Fibroblast of lung (primary cell): Measurements from ENCODE around the gene SMTN. TPM values are rescaled to one million over a fixed set of nuclear protein-coding genes. Genes with fewer than 3 reads are reported as not detected.

ENCODE experiments used
- DNase-seq, 2 donors: peaks; one replicate each; pipeline versions ENCODE4 v3.0.0 to v3.0.0-alpha.2; 2010; ENCODE audit warnings: low read depth in 2 of 2
- H2AFZ ChIP-seq: 2 replicates; pipeline ENCODE4 v1.5.1; 2012; ENCODE audit warnings: low read length, control low read depth, inconsistent platforms
- H3K27ac ChIP-seq: 2 replicates; pipeline ENCODE4 v1.5.1; 2011; ENCODE audit warnings: low read length, control low read depth; ENCODE audit not compliant: insufficient read depth
- H3K27me3 ChIP-seq: 2 replicates; pipeline ENCODE4 v1.5.1; 2011; ENCODE audit warnings: mild to moderate bottlenecking, low read length; ENCODE audit not compliant: control insufficient read depth, insufficient read depth
- H3K36me3 ChIP-seq: 2 replicates; pipeline ENCODE4 v1.5.1; 2011; ENCODE audit warnings: low read length; ENCODE audit not compliant: control insufficient read depth, insufficient read depth
- H3K4me1 ChIP-seq: 2 replicates; pipeline ENCODE4 v1.5.1; 2011; ENCODE audit warnings: low read length; ENCODE audit not compliant: control insufficient read depth, insufficient read depth; ENCODE audit errors: extremely low read depth
- H3K4me2 ChIP-seq: 2 replicates; pipeline ENCODE4 v1.5.1; 2011; ENCODE audit warnings: low read length, control low read depth; ENCODE audit not compliant: insufficient read depth; ENCODE audit errors: extremely low read depth
- H3K4me3 ChIP-seq, 4 experiments: fragments of 200-600 bp in 1 of 4; sonication (generic) in 1 of 4; replicated peaks in 1 of 4; 2 replicates each; pipeline ENCODE4 v1.5.1; 2011 to 2016; ENCODE audit warnings: low read length in 4 of 4, low read depth in 3 of 4, mild to moderate bottlenecking in 3 of 4, control low read depth in 2 of 4, inconsistent platforms in 1 of 4, mixed read lengths in 1 of 4; ENCODE audit not compliant: insufficient read depth in 1 of 4; ENCODE audit errors: control extremely low read depth in 1 of 4
- H3K79me2 ChIP-seq: 2 replicates; pipeline ENCODE4 v1.5.1; 2012; ENCODE audit warnings: mild to moderate bottlenecking, low read length, inconsistent platforms; ENCODE audit not compliant: control insufficient read depth, insufficient read depth
- H3K9ac ChIP-seq: 2 replicates; pipeline ENCODE4 v1.5.1; 2011; ENCODE audit warnings: mild to moderate bottlenecking, low read length, control low read depth; ENCODE audit not compliant: insufficient read depth
- H3K9me3 ChIP-seq: 2 replicates; pipeline ENCODE4 v1.5.1; 2012; ENCODE audit warnings: low read depth, low read length; ENCODE audit not compliant: control insufficient read depth, insufficient read depth
- H4K20me1 ChIP-seq: 2 replicates; pipeline ENCODE4 v1.5.1; 2011; ENCODE audit warnings: low read length; ENCODE audit not compliant: control insufficient read depth, insufficient read depth; ENCODE audit errors: extremely low read depth
- EZH2 ChIP-seq: IDR thresholded peaks from 2 replicates; pipeline ENCODE4 v1.5.1; 2012; ENCODE audit warnings: low read length, control low read depth, mild to moderate bottlenecking; ENCODE audit errors: missing control alignments
- polyA plus RNA-seq, 2 donors: library from polyadenylated mRNA; depleted of rRNA in 1 of 2; stranded (reverse) in 1 of 2; unstranded in 1 of 2; fragments of >200 nt; gene quantifications; 2 replicates each; pipeline ENCODE4 v1.2.1, GENCODE V29; 2011 to 2012; ENCODE audit warnings: missing spikeins in 1 of 2
- total RNA-seq: library from RNA; depleted of rRNA; stranded (reverse); fragments of >200 nt; gene quantifications from 2 replicates; pipeline ENCODE4 v1.2.1, GENCODE V29; 2014
- TF ChIP-seq, protein P1 (sequence below), 2 donors: IDR thresholded peaks in 1 of 2; conservative IDR thresholded peaks in 1 of 2; 1 replicate in 1 of 2; 2 replicates in 1 of 2; pipeline ENCODE4 v1.5.1; 2011 to 2012; ENCODE audit warnings: low read length in 2 of 2, control low read depth in 1 of 2, inconsistent platforms in 1 of 2, low read depth in 1 of 2, mild to moderate bottlenecking in 1 of 2

The SMTN gene
- total and polyA plus RNA-seq, 2 donors (not counting 1 experiment from before 2014, with no cell fraction given), result 43.7 to 95.1 TPM

- Histone ChIP-seq H3K4me2 (no peak overlapping the region), H2AFZ (no peak overlapping the region), H3K9ac (no peak overlapping the region), H3K36me3 (peaks cover 80% of the 10 kb centered on the region), H3K27ac (no peak overlapping the region), H3K27me3 (no peaks in the 10 kb centered on the region), H4K20me1 (no peaks in the 10 kb centered on the region), H3K4me3 (no peak overlapping the region), H3K9me3 (no peaks in the 10 kb centered on the region), H3K4me1 (peaks cover 8% of the 10 kb centered on the region), H3K79me2 (peaks cover 49% of the 10 kb centered on the region)
- TF ChIP-seq EZH2, result no peak
- TF ChIP-seq, protein P1, sequence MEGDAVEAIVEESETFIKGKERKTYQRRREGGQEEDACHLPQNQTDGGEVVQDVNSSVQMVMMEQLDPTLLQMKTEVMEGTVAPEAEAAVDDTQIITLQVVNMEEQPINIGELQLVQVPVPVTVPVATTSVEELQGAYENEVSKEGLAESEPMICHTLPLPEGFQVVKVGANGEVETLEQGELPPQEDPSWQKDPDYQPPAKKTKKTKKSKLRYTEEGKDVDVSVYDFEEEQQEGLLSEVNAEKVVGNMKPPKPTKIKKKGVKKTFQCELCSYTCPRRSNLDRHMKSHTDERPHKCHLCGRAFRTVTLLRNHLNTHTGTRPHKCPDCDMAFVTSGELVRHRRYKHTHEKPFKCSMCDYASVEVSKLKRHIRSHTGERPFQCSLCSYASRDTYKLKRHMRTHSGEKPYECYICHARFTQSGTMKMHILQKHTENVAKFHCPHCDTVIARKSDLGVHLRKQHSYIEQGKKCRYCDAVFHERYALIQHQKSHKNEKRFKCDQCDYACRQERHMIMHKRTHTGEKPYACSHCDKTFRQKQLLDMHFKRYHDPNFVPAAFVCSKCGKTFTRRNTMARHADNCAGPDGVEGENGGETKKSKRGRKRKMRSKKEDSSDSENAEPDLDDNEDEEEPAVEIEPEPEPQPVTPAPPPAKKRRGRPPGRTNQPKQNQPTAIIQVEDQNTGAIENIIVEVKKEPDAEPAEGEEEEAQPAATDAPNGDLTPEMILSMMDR (conservative IDR thresholded peaks at IDR 0.05 in 1 of 2, IDR thresholded peaks at IDR 0.05 in 1 of 2; ENCODE audit: low read depth in 1 of 2, low read length in 2 of 2), result no peak
- DNase-seq, result no peak
These were observed 9.3 kb downstream of the SMTN start for GRCh38 chr22:31090217-31091085.

DNA sequence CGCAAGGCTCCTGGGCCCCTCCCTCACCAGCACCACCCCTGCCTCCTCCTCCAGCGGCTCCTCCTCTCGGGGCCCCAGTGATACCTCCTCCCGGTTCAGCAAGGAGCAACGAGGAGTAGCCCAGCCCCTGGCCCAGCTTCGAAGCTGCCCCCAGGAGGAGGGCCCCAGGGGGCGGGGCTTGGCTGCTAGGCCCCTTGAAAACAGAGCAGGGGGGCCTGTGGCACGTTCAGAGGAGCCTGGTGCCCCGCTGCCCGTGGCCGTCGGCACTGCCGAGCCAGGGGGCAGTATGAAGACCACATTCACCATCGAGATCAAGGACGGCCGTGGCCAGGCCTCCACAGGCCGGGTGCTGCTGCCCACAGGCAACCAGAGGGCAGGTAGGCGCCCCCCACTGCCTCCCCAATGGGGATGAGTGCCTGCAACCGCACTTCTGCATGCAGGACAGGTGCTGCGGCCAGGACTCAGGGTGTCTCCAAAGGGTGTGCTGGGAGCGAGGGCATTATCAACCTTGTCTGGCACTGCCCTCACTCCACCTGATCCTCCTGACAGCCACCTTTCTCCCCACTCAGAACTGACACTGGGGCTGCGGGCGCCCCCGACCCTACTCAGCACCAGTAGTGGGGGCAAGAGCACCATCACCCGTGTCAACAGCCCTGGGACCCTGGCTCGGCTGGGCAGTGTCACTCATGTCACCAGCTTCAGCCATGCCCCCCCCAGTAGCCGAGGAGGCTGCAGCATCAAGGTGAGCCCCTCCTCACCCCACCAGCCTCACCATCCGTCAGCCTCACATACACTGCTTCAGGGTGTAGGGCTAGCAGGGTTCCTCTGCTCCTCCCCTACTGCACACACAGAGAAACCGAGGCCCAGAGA lies 10.2 kb downstream of the SMTN start:
- no peak overlapping the region for H3K4me2 ChIP-seq
- no peak overlapping the region for H3K27ac ChIP-seq
- H3K9ac ChIP-seq, result no peak overlapping the region
- DNase-seq, result no peak
- no peak for TF ChIP-seq EZH2
- TF ChIP-seq, protein P1 (conservative IDR thresholded peaks at IDR 0.05 in 1 of 2, IDR thresholded peaks at IDR 0.05 in 1 of 2; ENCODE audit: low read depth in 1 of 2, low read length in 2 of 2), result no peak
- H3K4me3 ChIP-seq, result no peak overlapping the region
- no peak overlapping the region for H2AFZ ChIP-seq
- H3K9me3 ChIP-seq, result no peaks in the 10 kb centered on the region
- H3K27me3 ChIP-seq, result no peaks in the 10 kb centered on the region
- peaks cover 40% of the 10 kb centered on the region for H3K79me2 ChIP-seq
- no peaks in the 10 kb centered on the region for H3K4me1 ChIP-seq
- no peaks in the 10 kb centered on the region for H4K20me1 ChIP-seq
- peaks cover 83% of the 10 kb centered on the region for H3K36me3 ChIP-seq

DNA sequence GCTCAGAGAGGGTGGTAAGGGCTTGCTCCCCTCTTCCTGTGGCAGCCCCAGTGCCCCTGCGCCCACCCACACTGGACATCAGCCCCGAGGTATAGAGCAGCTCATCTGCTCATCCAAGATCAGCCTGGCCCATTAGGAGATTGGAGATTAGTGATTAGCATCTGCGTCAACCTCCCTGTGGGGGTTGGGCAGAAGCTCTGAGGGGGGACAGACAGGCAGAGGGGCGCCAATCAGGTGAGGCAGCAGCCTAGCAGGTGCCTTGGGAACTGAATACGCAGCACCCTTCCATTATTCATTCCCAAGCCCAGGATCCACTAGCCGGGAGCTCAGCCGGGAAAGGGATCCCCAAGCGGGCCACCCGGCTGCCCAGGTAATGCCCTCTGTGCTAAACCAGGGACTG lies 11.0 kb downstream of the SMTN start:
- Histone ChIP-seq H3K9me3 (no peaks in the 10 kb centered on the region), H4K20me1 (no peaks in the 10 kb centered on the region), H3K27me3 (no peaks in the 10 kb centered on the region), H3K27ac (no peak overlapping the region), H3K4me3 (no peak overlapping the region), H3K4me1 (no peaks in the 10 kb centered on the region), H3K4me2 (no peak overlapping the region), H3K9ac (no peak overlapping the region), H3K79me2 (peaks cover 32% of the 10 kb centered on the region), H3K36me3 (peaks cover 88% of the 10 kb centered on the region), H2AFZ (no peak overlapping the region)
- TF ChIP-seq, protein P1 (conservative IDR thresholded peaks at IDR 0.05 in 1 of 2, IDR thresholded peaks at IDR 0.05 in 1 of 2; ENCODE audit: low read depth in 1 of 2, low read length in 2 of 2), result no peak
- no peak for TF ChIP-seq EZH2
- no peak for DNase-seq
